T-helper 22 cell (primary cell): ENCODE data around the gene ARL6IP6.

Experiments
- DNase-seq: peaks from one replicate; pipeline ENCODE4 v3.0.0-alpha.2; 2020; ENCODE audit warnings: low read depth

ARL6IP6 gene

DNA sequence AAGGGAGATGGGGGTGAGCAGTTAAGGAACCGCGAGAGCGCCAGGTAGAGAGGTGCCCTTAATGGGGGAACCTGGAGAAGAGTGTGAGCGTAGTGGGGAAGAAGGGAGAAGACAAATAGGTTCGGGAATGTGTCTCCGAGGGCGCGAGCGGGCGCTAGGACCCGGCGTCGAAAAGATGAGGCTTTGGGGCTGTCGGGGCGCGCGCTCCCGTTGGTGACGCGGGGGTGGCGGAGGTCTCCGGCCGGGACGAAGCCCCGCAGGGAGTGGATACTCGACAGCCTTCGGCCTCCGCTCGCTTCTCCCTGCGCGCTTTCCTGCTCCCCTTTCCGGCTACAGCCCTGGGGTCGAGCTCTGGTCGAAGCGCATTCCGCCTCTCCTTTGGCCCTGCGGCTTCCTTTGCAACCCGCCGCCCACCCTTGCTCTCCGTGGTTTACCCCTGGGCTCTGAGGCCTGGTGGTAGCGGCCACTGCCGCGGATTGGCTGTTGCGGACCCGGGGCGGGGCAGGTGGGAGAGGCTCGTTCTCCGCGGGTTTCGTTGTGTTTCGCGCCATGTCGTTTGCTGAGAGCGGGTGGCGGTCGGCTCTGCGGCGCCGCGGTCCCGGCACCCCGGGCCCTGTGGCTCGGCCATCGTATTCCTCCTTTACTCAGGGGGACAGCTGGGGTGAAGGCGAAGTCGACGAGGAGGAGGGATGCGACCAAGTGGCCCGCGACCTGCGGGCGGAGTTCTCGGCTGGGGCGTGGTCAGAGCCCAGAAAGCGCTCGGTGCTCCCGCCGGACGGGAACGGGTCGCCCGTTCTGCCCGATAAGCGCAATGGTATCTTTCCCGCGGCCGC is at the start of gene ARL6IP6:
TSS of gene ARL6IP6 (plus strand) at position 545 of the 833 bp plus-strand sequence. CDS start at position 550, 5 bp downstream.
- peak; percentile 89 for DNase-seq

DNA sequence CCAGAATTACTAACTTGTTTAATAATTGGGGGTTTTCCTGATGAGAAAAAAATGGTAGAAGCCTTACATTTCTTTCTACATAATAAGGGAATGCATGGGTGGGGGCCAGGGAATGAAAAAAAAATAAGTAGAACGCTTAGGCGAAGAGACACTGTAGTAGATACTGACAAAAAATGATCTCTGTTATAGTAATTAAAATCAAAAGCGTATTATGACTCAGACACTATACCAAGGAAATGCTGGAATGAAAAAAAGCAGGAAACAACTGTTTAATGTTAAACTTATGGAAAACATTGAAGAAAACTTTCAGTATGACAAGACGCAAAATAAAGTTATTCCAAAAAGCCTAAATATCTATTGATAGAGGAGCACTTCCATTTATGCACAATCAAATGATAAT is 44.1 kb upstream of the ARL6IP6 start:
- no peak for DNase-seq

- no peak for DNase-seq
These were observed 42.0 kb upstream of the ARL6IP6 start for GRCh38 chr2:152676461-152676860.

DNA sequence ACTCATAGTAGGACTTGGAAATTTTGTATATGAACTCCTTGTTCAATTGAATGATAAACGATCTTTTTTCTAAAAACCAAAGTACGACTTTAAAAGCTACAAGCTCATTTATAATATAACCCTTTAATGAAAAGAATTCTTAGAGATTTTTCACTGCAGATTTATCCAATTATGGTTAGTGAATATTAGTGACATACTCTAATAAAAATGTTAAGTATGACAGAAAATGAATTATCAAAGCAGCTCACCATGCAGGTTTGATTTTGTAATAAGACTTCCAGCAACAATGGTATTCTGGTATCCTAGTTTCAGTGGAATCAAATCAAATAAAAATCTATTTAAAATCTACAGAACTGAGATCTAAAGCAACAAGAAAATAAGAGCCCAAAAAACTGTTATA is 39.6 kb upstream of the ARL6IP6 start:
- DNase-seq = no peak

DNA sequence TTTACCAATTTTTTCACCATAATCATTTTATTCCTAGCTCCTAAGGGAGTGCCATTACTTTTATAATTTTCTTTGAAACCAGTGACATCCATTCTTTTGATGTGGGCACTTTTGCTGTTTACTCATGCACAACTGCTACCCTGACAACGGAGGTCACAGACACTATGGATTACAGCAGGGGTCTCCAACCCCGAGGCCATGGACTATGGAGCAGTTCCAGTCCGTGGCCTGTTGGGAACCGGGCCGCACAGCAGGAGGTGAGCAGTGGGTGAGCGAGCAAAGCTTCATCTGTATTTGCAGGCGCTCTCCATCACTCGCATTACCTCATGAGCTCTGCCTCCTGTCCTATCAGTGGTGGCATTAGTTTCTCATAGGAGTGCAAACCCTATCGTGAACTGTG is 35.8 kb upstream of the ARL6IP6 start:
- no peak for DNase-seq

DNA sequence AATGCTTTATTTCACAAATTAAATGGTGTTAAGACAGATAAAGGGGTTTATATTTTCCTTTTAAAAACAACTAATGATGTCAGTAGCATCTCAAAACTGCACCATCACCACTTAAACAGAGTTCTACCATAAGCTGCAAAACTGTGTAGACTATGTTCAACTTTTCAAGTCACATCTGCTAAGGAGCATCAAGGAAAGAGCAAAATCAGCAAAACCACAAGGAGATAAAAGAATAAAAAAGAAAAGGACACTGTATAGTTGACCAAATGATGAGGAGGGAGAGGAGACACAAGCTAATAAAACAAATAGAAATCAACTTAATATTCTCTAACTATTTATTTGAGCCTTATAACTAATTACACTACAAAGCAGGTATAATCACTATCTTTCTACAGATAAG is 35.0 kb upstream of the ARL6IP6 start:
- no peak for DNase-seq

- DNase-seq = no peak
These were observed 32.1 kb upstream of the ARL6IP6 start for GRCh38 chr2:152686321-152686720.

DNA sequence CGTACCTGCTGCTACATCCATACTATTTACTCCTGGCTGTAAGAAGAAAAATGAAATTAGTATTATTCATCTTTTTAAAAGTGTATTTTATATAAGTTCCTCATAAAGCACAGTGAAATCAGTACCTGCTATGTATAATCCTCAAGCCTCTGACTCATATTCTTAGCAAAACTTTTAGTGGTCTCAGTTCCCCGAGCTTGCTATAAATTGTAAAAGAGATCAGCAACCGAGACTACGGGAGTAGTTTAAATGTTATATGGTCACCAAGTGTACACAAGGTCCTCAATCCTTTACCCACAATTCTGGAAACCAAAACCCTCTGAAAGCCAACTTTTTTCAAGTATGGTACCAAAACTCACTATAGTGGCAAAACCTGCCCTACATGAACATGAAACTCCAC is 25.4 kb upstream of the ARL6IP6 start:
- DNase-seq = no peak

DNA sequence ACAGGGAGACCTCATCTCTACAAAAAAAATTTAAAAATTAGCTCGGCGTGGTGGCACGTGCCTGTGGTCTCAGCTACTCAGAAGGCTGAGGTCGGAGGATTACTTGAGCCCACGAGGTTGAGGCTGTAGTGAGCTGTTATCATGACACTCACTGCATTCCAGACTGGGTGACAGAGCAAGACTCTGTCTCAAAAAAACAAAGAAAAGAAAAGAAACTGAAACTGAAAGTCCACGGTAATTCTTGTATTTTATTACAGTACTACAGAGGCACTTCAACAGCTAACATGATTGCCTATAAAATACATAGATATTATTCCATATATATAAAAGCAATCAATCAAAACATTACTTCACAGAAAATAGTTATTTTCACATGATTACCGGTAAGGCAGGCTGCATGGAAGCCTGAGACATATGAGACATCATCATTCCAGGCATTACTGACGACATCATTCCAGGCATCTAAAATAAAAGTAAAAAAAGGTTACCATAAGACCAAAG is 24.2 kb upstream of the ARL6IP6 start:
- DNase-seq = no peak

DNA sequence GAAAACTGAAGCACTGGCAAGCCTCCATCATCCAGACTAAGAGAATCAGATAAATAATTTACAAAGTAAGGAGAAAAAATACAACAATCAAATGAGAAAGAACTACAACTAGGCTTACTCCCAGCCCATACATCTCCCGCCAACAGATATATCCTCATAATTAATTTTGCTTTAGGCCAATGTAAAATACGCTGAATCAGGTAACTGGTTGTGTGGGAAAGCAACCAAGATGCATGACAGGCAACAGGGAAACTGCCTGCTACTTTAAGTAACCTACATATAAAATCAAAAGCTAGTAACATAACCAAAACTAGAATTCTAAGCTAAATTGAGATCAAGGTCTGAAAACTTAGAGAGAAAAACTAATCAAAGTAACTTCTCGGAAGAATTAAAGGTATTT is 22.7 kb upstream of the ARL6IP6 start:
- no peak for DNase-seq

- no peak for DNase-seq
These were observed 21.9 kb upstream of the ARL6IP6 start for GRCh38 chr2:152696476-152696875.

GRCh38 chr2:152701198-152701597 is 17.2 kb upstream of the ARL6IP6 start:
- DNase-seq = no peak

GRCh38 chr2:152706477-152707021 is 11.9 kb upstream of the ARL6IP6 start:
- DNase-seq = no peak

DNA sequence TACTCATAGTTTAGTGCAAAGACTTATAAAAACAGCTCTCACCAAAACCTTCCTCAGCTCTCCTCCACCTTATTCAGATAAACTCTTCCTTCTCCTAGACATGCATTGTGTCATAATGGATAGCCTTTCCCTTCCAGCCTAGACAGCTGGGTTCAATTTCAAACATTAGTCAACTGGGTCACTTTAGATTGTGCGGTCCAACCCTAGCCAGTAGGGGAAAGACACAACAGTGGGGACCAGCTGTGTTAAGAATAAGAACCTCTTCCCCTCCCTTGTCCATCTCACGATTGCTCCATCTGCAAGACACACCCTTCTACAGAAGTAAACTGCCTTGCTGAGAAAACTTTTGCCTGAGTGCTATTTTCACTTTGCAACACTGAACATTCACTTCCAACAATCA is 9.7 kb upstream of the ARL6IP6 start:
- DNase-seq = no peak

GRCh38 chr2:152710713-152711112 is 7.7 kb upstream of the ARL6IP6 start:
- no peak for DNase-seq

GRCh38 chr2:152715112-152715511 is 3.3 kb upstream of the ARL6IP6 start:
- DNase-seq = no peak

- no peak for DNase-seq
These were observed 2.5 kb upstream of the ARL6IP6 start for GRCh38 chr2:152715854-152716428.

- peak; percentile 2 for DNase-seq
These were observed 1.6 kb upstream of the ARL6IP6 start for GRCh38 chr2:152716805-152717227.

DNA sequence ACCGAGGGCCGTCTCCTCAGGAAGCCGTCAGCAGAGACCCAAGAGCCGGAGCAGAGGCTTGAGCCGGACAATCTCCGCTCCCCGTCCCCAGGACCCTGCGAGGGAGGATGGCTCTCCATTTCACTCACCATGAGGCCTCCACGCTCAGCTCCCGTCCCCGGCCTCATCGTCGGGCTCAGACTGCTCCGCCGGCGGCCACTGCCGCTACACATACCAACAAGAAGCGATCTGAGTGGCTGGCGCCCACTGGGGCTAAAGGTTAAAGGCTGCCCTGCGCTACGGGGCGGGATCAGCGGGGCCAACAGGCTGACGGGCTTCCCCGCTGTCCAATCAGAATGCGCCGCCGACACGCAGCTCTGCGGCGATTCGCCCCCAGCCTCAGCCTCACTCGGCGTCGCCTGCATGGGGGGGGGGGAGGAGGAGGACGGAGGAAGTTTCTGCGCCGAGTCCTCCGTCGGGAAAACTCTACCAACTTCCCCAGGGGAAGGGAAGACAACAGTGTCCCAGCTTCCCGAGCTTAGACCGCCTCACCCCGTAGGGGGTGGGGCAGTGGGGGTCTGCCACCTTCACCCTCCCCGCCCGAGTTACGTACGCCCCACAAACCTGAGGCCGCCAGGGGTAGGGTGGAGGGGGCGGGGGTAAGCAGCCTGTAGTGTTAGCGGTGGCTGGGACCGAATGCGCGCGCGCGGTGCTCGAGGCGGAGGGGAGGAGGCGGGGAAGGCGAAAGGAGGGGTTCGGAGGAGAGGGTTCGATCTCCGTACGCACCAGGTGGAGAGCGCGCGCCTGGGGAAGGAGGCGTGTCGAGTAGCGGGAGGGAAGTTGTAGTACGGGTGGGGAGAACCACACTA is 968 bp upstream of the ARL6IP6 start, which contains the start of gene PRPF40A:
TSS of gene PRPF40A (minus strand) at position 234 of the 848 bp plus-strand sequence. CDS start at position 212, 22 bp downstream.
- DNase-seq = peak; percentile 98

DNA sequence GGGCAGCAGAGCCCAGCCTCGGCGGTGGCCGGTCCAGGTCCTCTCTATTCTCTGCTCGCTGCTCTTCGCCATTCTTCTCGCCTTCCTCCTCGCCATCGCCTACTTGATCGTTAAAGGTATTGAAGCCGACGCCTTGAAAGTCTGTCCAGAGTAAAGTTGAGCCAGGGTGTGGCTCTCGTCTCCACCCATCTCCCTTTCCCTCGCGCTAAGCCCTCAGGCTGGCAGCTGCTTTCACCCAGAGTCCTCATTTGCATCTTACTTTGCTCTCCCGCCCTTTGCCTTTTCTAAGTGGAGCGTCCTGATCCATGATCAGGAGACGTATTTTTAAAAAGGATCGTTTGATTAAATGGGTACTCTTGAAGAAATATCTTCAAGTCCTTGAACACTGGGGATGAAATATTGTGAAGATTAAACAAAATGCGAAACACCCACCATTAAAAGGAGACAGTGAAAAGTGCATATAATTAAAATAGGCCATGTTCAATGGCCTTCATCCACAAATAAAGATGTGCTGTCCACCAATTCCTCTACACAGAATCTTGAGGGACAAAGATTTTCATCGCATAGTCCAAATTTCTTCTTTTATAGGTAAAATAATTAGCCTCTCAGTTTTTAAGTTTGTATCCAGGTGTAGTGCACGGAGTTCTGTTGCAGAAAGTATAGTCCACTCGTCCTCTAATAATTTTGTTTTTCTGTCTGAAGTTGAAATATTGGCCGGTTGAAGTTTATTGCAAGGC is 657 bp downstream of the ARL6IP6 start:
- DNase-seq = no peak

GRCh38 chr2:152720794-152721193 is 2.4 kb downstream of the ARL6IP6 start:
- no peak for DNase-seq
